ENCODE results near the gene EFEMP1. TPM values are rescaled to one million over a fixed set of nuclear protein-coding genes. Genes with fewer than 3 reads are reported as not detected.
A peak's percentile ranks its signal among the peaks of the same experiment; 100 is the strongest.

EFEMP1 gene
- total and polyA plus RNA-seq, 10 donors, result 9.8 to 155 (median 43.0) TPM

- H3K4me1 ChIP-seq, result peaks cover 0 to 6% (median 4%) of the 10 kb centered on the region in 6 donors
- H3K4me3 ChIP-seq, result no peak overlapping the region
- DNase-seq, result no peak
- peak overlapping the region in 2 of 8 donors; percentile 24 to 47 for H3K27ac ChIP-seq
- intact Hi-C loops (cut with DNase I; ENCODE audit: low total_unique reads), result no loop called here
- TF ChIP-seq CTCF (IDR thresholded peaks at IDR 0.05 in 8 of 11, conservative IDR thresholded peaks at IDR 0.05 in 3 of 11) (no peak), POLR2A (IDR thresholded peaks at IDR 0.05) (no peak)
- H3K9me3 ChIP-seq, result no peaks in the 10 kb centered on the region
- no peaks in the 10 kb centered on the region for H3K36me3 ChIP-seq
- H3K27me3 ChIP-seq (replicated peaks in 1 of 7), result no peaks in the 10 kb centered on the region
- WGBS, 5 donors, result 74 to 86% (median 76%) methylated on average over 7 of the region's 7 CpGs
Measured at GRCh38 chr2:55887901-55888624, 35.5 kb downstream of the EFEMP1 start.

GRCh38 chr2:55887351-55887750, 36.2 kb downstream of the EFEMP1 start:
- Histone ChIP-seq H3K4me1 (peaks cover 0 to 6% (median 4%) of the 10 kb centered on the region in 6 donors), H3K4me3 (no peak overlapping the region), H3K27me3 (replicated peaks in 1 of 7) (no peaks in the 10 kb centered on the region), H3K9me3 (no peaks in the 10 kb centered on the region), H3K27ac (peak overlapping the region in 5 of 8 donors; percentile 4 to 47 (median 24)), H3K36me3 (no peaks in the 10 kb centered on the region)
- 60 to 78% (median 67%) methylated on average over 2 of the region's 2 CpGs for WGBS, 5 donors
- no peak for TF ChIP-seq POLR2A (IDR thresholded peaks at IDR 0.05)
- TF ChIP-seq POLR2AphosphoS5 (IDR thresholded peaks at IDR 0.05), result no peak
- no peak for TF ChIP-seq CTCF (IDR thresholded peaks at IDR 0.05 in 8 of 11, conservative IDR thresholded peaks at IDR 0.05 in 3 of 11)
- intact Hi-C loops (cut with DNase I; ENCODE audit: low total_unique reads), result no loop called here
- no peak for DNase-seq

- peak overlapping the region in 4 of 8 donors; percentile 23 to 58 (median 45) for H3K27ac ChIP-seq
Measured at GRCh38 chr2:55885944-55886281, 37.7 kb downstream of the EFEMP1 start.

More at GRCh38 chr2:55885944-55886281, 37.7 kb downstream of the EFEMP1 start:
- TF ChIP-seq POLR2A (IDR thresholded peaks at IDR 0.05), result no peak
- no peak for TF ChIP-seq POLR2AphosphoS5 (IDR thresholded peaks at IDR 0.05)
- TF ChIP-seq CTCF (IDR thresholded peaks at IDR 0.05 in 8 of 11, conservative IDR thresholded peaks at IDR 0.05 in 3 of 11), result no peak
- no peak for DNase-seq
- Histone ChIP-seq H3K36me3 (no peaks in the 10 kb centered on the region), H3K4me3 (no peak overlapping the region), H3K9me3 (no peaks in the 10 kb centered on the region), H3K4me1 (peaks cover 0 to 6% (median 2%) of the 10 kb centered on the region in 6 donors), H3K27me3 (replicated peaks in 1 of 7) (no peaks in the 10 kb centered on the region)
- intact Hi-C loops (cut with DNase I; ENCODE audit: low total_unique reads), result no loop called here
